DND-41 (cell line): ENCODE results near the gene ATP1A3.

Experiments
- CTCF ChIP-seq: IDR thresholded peaks from 2 replicates; pipeline ENCODE4 v1.5.1; 2012; ENCODE audit warnings: borderline replicate concordance, low read length, moderate library complexity, mild to moderate bottlenecking; ENCODE audit not compliant: poor library complexity, severe bottlenecking; ENCODE audit errors: extremely low read depth
- EZH2 ChIP-seq: IDR thresholded peaks from 3 replicates; pipeline ENCODE4 v1.6.1; 2012; ENCODE audit warnings: borderline replicate concordance, low read depth, mild to moderate bottlenecking, moderate library complexity, low read length, inconsistent platforms; ENCODE audit not compliant: severe bottlenecking

- no peak for TF ChIP-seq CTCF
- TF ChIP-seq EZH2 = no peak
These were observed 28.9 kb downstream of the ATP1A3 start for GRCh38 chr19:41965106-41965505.
